Endothelial cell of umbilical vein (primary cell): ENCODE results near the gene PDCD2L. TPM values are rescaled to one million over a fixed set of nuclear protein-coding genes. Genes with fewer than 3 reads are reported as not detected.

ENCODE experiments used
- BruUV-seq: library from RNA; stranded (reverse); fragments of 400-500 nt; replicated peaks from 2 replicates; lab custom pipeline; 2021; lab: Mats Ljungman, UMichigan
- CTCF ChIA-PET: fragments of 300-600, 350-600 bp; sonication (Branson Sonifier 250); formaldehyde crosslinking; loops from one replicate; lab custom pipeline; 2021; ENCODE audit warnings: antibody characterized with exemption, inconsistent platforms; lab: Charles Lee
- POLR2A ChIA-PET: fragments of 300-600, 350-600 bp; sonication (Branson Sonifier 250); formaldehyde crosslinking; loops from one replicate; lab custom pipeline; 2021; ENCODE audit warnings: antibody characterized with exemption, inconsistent platforms; lab: Charles Lee
- DNase-seq: peaks from one replicate; pipeline ENCODE4 v3.0.0-alpha.2; 2011; ENCODE audit warnings: low read depth, low spot score
- FAIRE-seq: peaks from 2 replicates; lab custom pipeline; 2011; peaks lifted over from hg19 to GRCh38; lab: Jason Lieb, UNC
- H2AFZ ChIP-seq: 2 replicates; pipeline ENCODE4 v1.6.0; 2012; ENCODE audit warnings: low read depth, low read length, control low read depth, inconsistent platforms
- H3K27ac ChIP-seq: 2 replicates; pipeline ENCODE4 v1.5.1; 2011; ENCODE audit warnings: low read depth, mild to moderate bottlenecking, control low read depth, low read length, moderate library complexity; ENCODE audit not compliant: insufficient read depth
- H3K27me3 ChIP-seq, 2 experiments: 2 replicates each; pipeline versions ENCODE4 v1.6.0 to v1.6.1; 2011; ENCODE audit warnings: low read length in 2 of 2, mixed read lengths in 1 of 2; ENCODE audit not compliant: control insufficient read depth in 2 of 2, insufficient read depth in 2 of 2
- H3K36me3 ChIP-seq, 2 experiments: 2 replicates in 1 of 2; 3 replicates in 1 of 2; pipeline ENCODE4 v1.5.1; 2011; ENCODE audit warnings: low read length in 2 of 2, mild to moderate bottlenecking in 1 of 2, moderate library complexity in 1 of 2; ENCODE audit not compliant: control insufficient read depth in 2 of 2, insufficient read depth in 2 of 2; ENCODE audit errors: extremely low read depth in 1 of 2
- H3K4me1 ChIP-seq: 3 replicates; pipeline ENCODE4 v1.5.1; 2011; ENCODE audit warnings: mild to moderate bottlenecking, low read length; ENCODE audit not compliant: control insufficient read depth, insufficient read depth; ENCODE audit errors: extremely low read depth
- H3K4me2 ChIP-seq: 2 replicates; pipeline ENCODE4 v1.6.1; 2011; ENCODE audit warnings: low read length, control low read depth, mixed read lengths; ENCODE audit not compliant: insufficient read depth
- H3K4me3 ChIP-seq, 3 experiments: fragments of 200-600 bp in 1 of 3; sonication (generic), shearing (Covaris generic) in 1 of 3; replicated peaks in 1 of 3; 2 replicates each; pipeline ENCODE4 v1.5.1; 2011 to 2016; ENCODE audit warnings: control low read depth in 3 of 3, low read length in 3 of 3, mild to moderate bottlenecking in 2 of 3, inconsistent platforms in 1 of 3, low read depth in 1 of 3, moderate library complexity in 1 of 3; ENCODE audit not compliant: insufficient read depth in 1 of 3
- H3K79me2 ChIP-seq: 2 replicates; pipeline ENCODE4 v1.6.0; 2012; ENCODE audit warnings: low read length, inconsistent platforms; ENCODE audit not compliant: control insufficient read depth, insufficient read depth
- H3K9ac ChIP-seq: replicated peaks from 2 replicates; pipeline ENCODE3; 2011; ENCODE audit warnings: low read length, control low read depth; ENCODE audit not compliant: insufficient read depth; ENCODE audit errors: extremely low read depth
- H3K9me1 ChIP-seq: replicated peaks from 3 replicates; pipeline ENCODE4 v1.6.0; 2011; ENCODE audit warnings: mild to moderate bottlenecking, low read length; ENCODE audit not compliant: control insufficient read depth, insufficient read depth; ENCODE audit errors: extremely low read depth
- H3K9me3 ChIP-seq: replicated peaks from 2 replicates; pipeline ENCODE4 v1.5.1; 2012; ENCODE audit warnings: low read length, inconsistent platforms; ENCODE audit not compliant: control insufficient read depth, insufficient read depth
- H4K20me1 ChIP-seq: replicated peaks from 2 replicates; pipeline ENCODE3; 2011; ENCODE audit warnings: mild to moderate bottlenecking, low read length; ENCODE audit not compliant: control insufficient read depth, insufficient read depth; ENCODE audit errors: extremely low read depth
- CTCF ChIP-seq, 2 donors: IDR thresholded peaks; 1 replicate in 1 of 2; 2 replicates in 1 of 2; pipeline ENCODE4 v1.5.1; 2011; ENCODE audit warnings: low read length in 2 of 2, mild to moderate bottlenecking in 2 of 2, moderate library complexity in 2 of 2, control low read depth in 1 of 2, inconsistent platforms in 1 of 2, low read depth in 1 of 2; ENCODE audit not compliant: insufficient read depth in 1 of 2; ENCODE audit errors: extremely low read depth in 1 of 2
- EZH2 ChIP-seq: IDR thresholded peaks from 2 replicates; pipeline ENCODE4 v1.6.1; 2012; ENCODE audit warnings: borderline replicate concordance, low read depth, mild to moderate bottlenecking, moderate library complexity, low read length, inconsistent platforms; ENCODE audit not compliant: severe bottlenecking
- FOS ChIP-seq: IDR thresholded peaks from 2 replicates; pipeline ENCODE4 v1.6.1; 2011; ENCODE audit warnings: mild to moderate bottlenecking, low read length, moderate library complexity, borderline replicate concordance; ENCODE audit not compliant: insufficient read depth
- GATA2 ChIP-seq: IDR thresholded peaks from 2 replicates; pipeline ENCODE4 v1.7.0; 2011; ENCODE audit warnings: low read depth, mild to moderate bottlenecking, moderate library complexity, mixed read lengths, low read length; ENCODE audit not compliant: insufficient read length, insufficient read depth
- JUN ChIP-seq: IDR thresholded peaks from 2 replicates; pipeline ENCODE4 v1.6.1; 2011; ENCODE audit warnings: borderline replicate concordance, low read depth; ENCODE audit not compliant: insufficient read length, insufficient read depth
- MAX ChIP-seq: IDR thresholded peaks from 2 replicates; pipeline ENCODE4 v1.6.1; 2011; ENCODE audit not compliant: insufficient read depth, insufficient read length
- MYC ChIP-seq: IDR thresholded peaks from one replicate; pipeline ENCODE4 v1.6.1; 2011; ENCODE audit warnings: mild to moderate bottlenecking, low read depth, low read length
- POLR2A ChIP-seq: IDR thresholded peaks from 2 replicates; pipeline ENCODE4 v1.6.1; 2012; ENCODE audit warnings: low read depth, mild to moderate bottlenecking, control low read depth, low read length
- POLR2AphosphoS5 ChIP-seq: IDR thresholded peaks from 2 replicates; pipeline ENCODE4 v1.6.1; 2012; ENCODE audit warnings: low read depth, mild to moderate bottlenecking, control low read depth, low read length, moderate library complexity; ENCODE audit not compliant: insufficient read depth
- dilution Hi-C: fragments of 300-500 bp; cut with MboI; formaldehyde crosslinking; loops from one replicate; pipeline ENCODE4 v1.15.0; 2019; ENCODE audit warnings: low sequenced_read_pairs; ENCODE audit not compliant: extremely low pct_ligation_motif_present
- intact Hi-C: fragments of 100-400 bp; cut with micrococcal nuclease; formaldehyde crosslinking; loops from one replicate; pipeline ENCODE4 v1.10.0; 2022
- polyA plus RNA-seq, 4 experiments: library from polyadenylated mRNA; depleted of rRNA in 3 of 4; stranded (reverse) in 3 of 4; unstranded in 1 of 4; fragments of >200 nt; gene quantifications; 2 replicates each; pipeline versions ENCODE4 v1.2.1 to v1.2.3, GENCODE V29; 2011 to 2012; ENCODE audit warnings: missing spikeins in 1 of 4
- total RNA-seq: library from RNA; stranded (reverse); gene quantifications from 2 replicates; pipeline ENCODE4 v1.2.3, GENCODE V29; 2021

Gene PDCD2L
- total and polyA plus RNA-seq, 2 donors (not counting 3 experiments of a cell fraction or from before 2014, with no cell fraction given), result 12.4 to 20.3 TPM

- no peaks in the 10 kb centered on the region for H3K9me3 ChIP-seq
- peak overlapping the region; percentile 90 for H2AFZ ChIP-seq
- DNase-seq (peak; percentile 41), FAIRE-seq (peak; percentile 21)
- dilution Hi-C loops (no loop called here), intact Hi-C loops (loop anchor here (1.0 kb wide), 1 partner anchor 24 kb away; the partner anchor contains the start of gene PDCD2L)
- H3K4me1 ChIP-seq, result peaks cover 27% of the 10 kb centered on the region
- ChIA-PET POLR2A (no interaction called here), CTCF (interaction anchor here (0.7 to 1.3 kb wide), 4 partner anchors 13 to 45 kb away, joined by 3 to 4 read pairs (median 3); no protein-coding TSS in a partner anchor)
- H3K9me1 ChIP-seq, result no peaks in the 10 kb centered on the region
- peak overlapping the region; percentile 98 for H3K4me2 ChIP-seq
- no peak for TF ChIP-seq FOS
- TF ChIP-seq MYC, result no peak
- TF ChIP-seq MAX, result no peak
- TF ChIP-seq POLR2AphosphoS5, result no peak
- H4K20me1 ChIP-seq, result peaks cover 8% of the 10 kb centered on the region
- no peaks in the 10 kb centered on the region for H3K27me3 ChIP-seq
- H3K27ac ChIP-seq, result peak overlapping the region; percentile 59
- peak overlapping the region; percentile 91 for H3K9ac ChIP-seq
- H3K4me3 ChIP-seq, result peak overlapping the region; percentile 85 to 93 (median 86)
- peaks cover 2 to 6% of the 10 kb centered on the region in 2 experiments for H3K36me3 ChIP-seq
- H3K79me2 ChIP-seq, result peaks cover 56% of the 10 kb centered on the region
- no TSS peak for BruUV-seq
Measured at GRCh38 chr19:34428549-34429285, 24.5 kb downstream of the PDCD2L start.

GRCh38 chr19:34429553-34429952, 25.4 kb downstream of the PDCD2L start:
- H3K9ac ChIP-seq, result peak overlapping the region; percentile 91
- no TSS peak for BruUV-seq
- H3K4me1 ChIP-seq, result peaks cover 27% of the 10 kb centered on the region
- H3K9me3 ChIP-seq, result no peaks in the 10 kb centered on the region
- no peak overlapping the region for H3K27ac ChIP-seq
- dilution Hi-C loops (no loop called here), intact Hi-C loops (no loop called here)
- H3K4me3 ChIP-seq, result peak overlapping the region; percentile 85 to 93 (median 86)
- no peaks in the 10 kb centered on the region for H3K9me1 ChIP-seq
- no peak overlapping the region for H2AFZ ChIP-seq
- TF ChIP-seq POLR2AphosphoS5, result no peak
- no peak for TF ChIP-seq EZH2
- no peak for TF ChIP-seq CTCF (IDR thresholded peaks at IDR 0.05; ENCODE audit: extremely low read depth in 1 of 2, insufficient read depth in 1 of 2, low read depth in 1 of 2, low read length in 2 of 2)
- TF ChIP-seq GATA2, result no peak
- no peak for TF ChIP-seq JUN
- TF ChIP-seq POLR2A, result no peak
- TF ChIP-seq MYC, result no peak
- TF ChIP-seq FOS, result no peak
- no peak for TF ChIP-seq MAX
- H3K36me3 ChIP-seq, result peaks cover 6% of the 10 kb centered on the region in 2 experiments
- DNase-seq (no peak), FAIRE-seq (no peak)
- peaks cover 11% of the 10 kb centered on the region for H4K20me1 ChIP-seq
- H3K79me2 ChIP-seq, result peaks cover 65% of the 10 kb centered on the region
- no peaks in the 10 kb centered on the region for H3K27me3 ChIP-seq
- peak overlapping the region; percentile 98 for H3K4me2 ChIP-seq
- ChIA-PET CTCF (interaction anchor here (2.0 kb wide), 1 partner anchor 13 kb away, joined by 5 read pairs; no protein-coding TSS in a partner anchor), POLR2A (no interaction called here)
